Heart left ventricle (tissue), 13 donors: ENCODE measurements around the gene DUSP16.

Experiments used
- POLR2A ChIP-seq, 2 donors: fragments of 450-650 bp; IDR thresholded peaks; one replicate each; pipeline ENCODE4 v1.6.1; 2017; ENCODE audit warnings: antibody characterized with exemption in 2 of 2, mild to moderate bottlenecking in 2 of 2, moderate library complexity in 2 of 2
- TF ChIP-seq, protein P1 (sequence below), 12 donors: fragments of 200-600 bp; sonication (generic) in 4 of 12; IDR thresholded peaks; one replicate each; pipeline versions ENCODE4 v1.5.0 to v1.8.0; 2018 to 2022; ENCODE audit warnings: antibody characterized with exemption in 12 of 12, mild to moderate bottlenecking in 5 of 12
- donor health status: ischemic (EF 13 %, LVEDD 7.1; RV severe dilation, severe dysfunction).
- donor health status: DM: no; HTN: yes; CAD: no.
- donor health status: DM: no; HTN: no; CAD: no.
- donor health status: ischemic (EF 25% LVEDD 6.9; RV normal size, moderate dysfunction).
- donor health status: ischemic (EF 25% LVEDD 5.7; RV mildly dilated, moderate dysfunction).
- donor health status: ischemic (EF 35%, LVEDD 5.7; RV mildly dilated, moderate dysfunction).
- donor health status: nonischemic (EF 11% LVEDD 7.7; RV severe dilation, severe dysfunction).
- donor health status: DM: yes; HTN: yes; CAD: no.
- donor health status: PGD.
- donor health status: ischemic (EF 29% LVEDD 5.4; RV normal size, mild dysfunction).
- donor health status: nonischemic (EF 23%, LVEDD 6.1; RV moderate dilation, normal function).

- TF ChIP-seq POLR2A (IDR thresholded peaks at IDR 0.05), result no peak
- TF ChIP-seq, protein P1, sequence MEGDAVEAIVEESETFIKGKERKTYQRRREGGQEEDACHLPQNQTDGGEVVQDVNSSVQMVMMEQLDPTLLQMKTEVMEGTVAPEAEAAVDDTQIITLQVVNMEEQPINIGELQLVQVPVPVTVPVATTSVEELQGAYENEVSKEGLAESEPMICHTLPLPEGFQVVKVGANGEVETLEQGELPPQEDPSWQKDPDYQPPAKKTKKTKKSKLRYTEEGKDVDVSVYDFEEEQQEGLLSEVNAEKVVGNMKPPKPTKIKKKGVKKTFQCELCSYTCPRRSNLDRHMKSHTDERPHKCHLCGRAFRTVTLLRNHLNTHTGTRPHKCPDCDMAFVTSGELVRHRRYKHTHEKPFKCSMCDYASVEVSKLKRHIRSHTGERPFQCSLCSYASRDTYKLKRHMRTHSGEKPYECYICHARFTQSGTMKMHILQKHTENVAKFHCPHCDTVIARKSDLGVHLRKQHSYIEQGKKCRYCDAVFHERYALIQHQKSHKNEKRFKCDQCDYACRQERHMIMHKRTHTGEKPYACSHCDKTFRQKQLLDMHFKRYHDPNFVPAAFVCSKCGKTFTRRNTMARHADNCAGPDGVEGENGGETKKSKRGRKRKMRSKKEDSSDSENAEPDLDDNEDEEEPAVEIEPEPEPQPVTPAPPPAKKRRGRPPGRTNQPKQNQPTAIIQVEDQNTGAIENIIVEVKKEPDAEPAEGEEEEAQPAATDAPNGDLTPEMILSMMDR (IDR thresholded peaks at IDR 0.05), result no peak
Measured at GRCh38 chr12:12558291-12558690, 4.4 kb downstream of the DUSP16 start.
